Measurements from ENCODE around the gene CLBA1. TPM values are rescaled to one million over a fixed set of nuclear protein-coding genes. Genes with fewer than 3 reads are reported as not detected.

The CLBA1 gene
- total RNA-seq, 1 experiment from 2014 or later: 8.4 TPM

GRCh38 chr14:105005329-105005928, 19.8 kb downstream of the CLBA1 start:
- DNase-seq (ENCODE audit: low read depth): no peak

- no peak for DNase-seq (ENCODE audit: low read depth)
Measured at GRCh38 chr14:105005929-105006830, 20.6 kb downstream of the CLBA1 start.

- no peak for DNase-seq (ENCODE audit: low read depth)
Measured at GRCh38 chr14:105006831-105007592, 21.4 kb downstream of the CLBA1 start.

GRCh38 chr14:105007593-105008264, 22.1 kb downstream of the CLBA1 start:
- DNase-seq (ENCODE audit: low read depth): no peak

- no peak for DNase-seq (ENCODE audit: low read depth)
Measured at GRCh38 chr14:105010106-105010505, 24.5 kb downstream of the CLBA1 start.

GRCh38 chr14:105010891-105011291, 25.3 kb downstream of the CLBA1 start:
- no peak for DNase-seq (ENCODE audit: low read depth)

GRCh38 chr14:105011312-105011990, 25.9 kb downstream of the CLBA1 start:
- DNase-seq (ENCODE audit: low read depth): no peak

GRCh38 chr14:105012171-105012985, 26.8 kb downstream of the CLBA1 start:
- DNase-seq (ENCODE audit: low read depth): no peak

- DNase-seq (ENCODE audit: low read depth): no peak
Measured at GRCh38 chr14:105013150-105013785, 27.7 kb downstream of the CLBA1 start.

GRCh38 chr14:105014032-105014431, 28.4 kb downstream of the CLBA1 start:
- DNase-seq (ENCODE audit: low read depth): no peak

- no peak for DNase-seq (ENCODE audit: low read depth)
Measured at GRCh38 chr14:105014631-105015030, 29.0 kb downstream of the CLBA1 start.

- DNase-seq (ENCODE audit: low read depth): no peak
Measured at GRCh38 chr14:105015242-105015641, 29.7 kb downstream of the CLBA1 start.

GRCh38 chr14:105015905-105016304, 30.3 kb downstream of the CLBA1 start:
- no peak for DNase-seq (ENCODE audit: low read depth)

- DNase-seq (ENCODE audit: low read depth): no peak
Measured at GRCh38 chr14:105018414-105018813, 32.8 kb downstream of the CLBA1 start.

GRCh38 chr14:105019861-105020814, 34.5 kb downstream of the CLBA1 start:
- DNase-seq (ENCODE audit: low read depth): peak; percentile 60

GRCh38 chr14:105020815-105021655, 35.4 kb downstream of the CLBA1 start, which contains the start of gene CDCA4:
Gene CDCA4 (minus strand): TSS chr14:105021083. CDS start chr14:105011929, 9,154 bp downstream.
- DNase-seq (ENCODE audit: low read depth): peak; percentile 99

GRCh38 chr14:105021656-105022275, 36.2 kb downstream of the CLBA1 start:
- DNase-seq (ENCODE audit: low read depth): peak; percentile 44
